Astrocyte (in vitro differentiated cells and primary cell): Measurements from ENCODE around the gene BCAR3. TPM values are rescaled to one million over a fixed set of nuclear protein-coding genes. Genes with fewer than 3 reads are reported as not detected.

Experiments used
- DNase-seq: peaks from one replicate; pipeline ENCODE4 v3.0.0-alpha.2; 2010; ENCODE audit warnings: low read depth
- FAIRE-seq: peaks from 2 replicates; lab custom pipeline; 2011; peaks lifted over from hg19 to GRCh38; lab: Jason Lieb, UNC
- H2AFZ ChIP-seq: 2 replicates; pipeline ENCODE4 v1.6.0; 2012; ENCODE audit warnings: low read depth, low read length, inconsistent platforms
- H3K27ac ChIP-seq: 2 replicates; pipeline ENCODE4 v1.5.1; 2011; ENCODE audit warnings: low read depth, low read length, inconsistent platforms
- H3K27me3 ChIP-seq: 2 replicates; pipeline ENCODE4 v1.6.0; 2011; ENCODE audit warnings: low read length, inconsistent platforms; ENCODE audit not compliant: insufficient read depth
- H3K36me3 ChIP-seq: 2 replicates; pipeline ENCODE4 v1.5.1; 2011; ENCODE audit warnings: low read length, inconsistent platforms; ENCODE audit not compliant: insufficient read depth
- H3K4me1 ChIP-seq: 2 replicates; pipeline ENCODE4 v1.5.1; 2011; ENCODE audit warnings: low read length, inconsistent platforms; ENCODE audit not compliant: insufficient read depth
- H3K4me2 ChIP-seq: 2 replicates; pipeline ENCODE4 v1.6.0; 2012; ENCODE audit warnings: low read length, inconsistent platforms
- H3K4me3 ChIP-seq: 2 replicates; pipeline ENCODE4 v1.5.1; 2011; ENCODE audit warnings: low read depth, mild to moderate bottlenecking, low read length, inconsistent platforms; ENCODE audit not compliant: insufficient read depth
- H3K79me2 ChIP-seq: 2 replicates; pipeline ENCODE4 v1.6.0; 2012; ENCODE audit warnings: mild to moderate bottlenecking, low read length, inconsistent platforms; ENCODE audit not compliant: insufficient read depth
- H3K9ac ChIP-seq: 2 replicates; pipeline ENCODE4 v1.6.0; 2012; ENCODE audit warnings: mild to moderate bottlenecking, low read length, inconsistent platforms
- H3K9me3 ChIP-seq: 2 replicates; pipeline ENCODE4 v1.5.1; 2012; ENCODE audit warnings: low read depth, mild to moderate bottlenecking, low read length, inconsistent platforms; ENCODE audit not compliant: insufficient read depth
- H4K20me1 ChIP-seq: 2 replicates; pipeline ENCODE4 v1.6.0; 2012; ENCODE audit warnings: low read length, inconsistent platforms; ENCODE audit not compliant: insufficient read depth
- H3K27ac Mint-ChIP-seq: one replicate; pipeline ENCODE4 v1.8.0; 2021; ENCODE audit warnings: mild to moderate bottlenecking, mixed read lengths; ENCODE audit not compliant: unreplicated experiment
- H3K27me3 Mint-ChIP-seq: one replicate; pipeline ENCODE4 v1.8.0; 2021; ENCODE audit warnings: low read depth, mixed read lengths; ENCODE audit not compliant: unreplicated experiment
- H3K36me3 Mint-ChIP-seq: one replicate; pipeline ENCODE4 v1.8.0; 2021; ENCODE audit warnings: low read depth, mixed read lengths; ENCODE audit not compliant: unreplicated experiment
- H3K4me1 Mint-ChIP-seq: one replicate; pipeline ENCODE4 v1.8.0; 2021; ENCODE audit warnings: low read depth, mixed read lengths; ENCODE audit not compliant: unreplicated experiment
- H3K4me3 Mint-ChIP-seq: one replicate; pipeline ENCODE4 v1.8.0; 2021; ENCODE audit warnings: mild to moderate bottlenecking, moderate library complexity, mixed read lengths; ENCODE audit not compliant: unreplicated experiment
- H3K9me3 Mint-ChIP-seq: one replicate; pipeline ENCODE4 v1.8.0; 2021; ENCODE audit warnings: mild to moderate bottlenecking, mixed read lengths; ENCODE audit not compliant: unreplicated experiment
- EZH2 ChIP-seq: IDR thresholded peaks from 2 replicates; pipeline ENCODE4 v1.6.1; 2012; ENCODE audit warnings: mild to moderate bottlenecking, low read length, inconsistent platforms; ENCODE audit not compliant: insufficient read depth
- total RNA-seq: library from RNA; stranded (reverse); gene quantifications from 2 replicates; pipeline ENCODE4 v1.2.1, GENCODE V29; 2021
- TF ChIP-seq, protein P1 (sequence below): IDR thresholded peaks from 2 replicates; pipeline ENCODE4 v1.5.1; 2011; ENCODE audit warnings: low read depth, mild to moderate bottlenecking, inconsistent platforms, low read length, moderate library complexity; ENCODE audit not compliant: insufficient read depth

The BCAR3 gene
- total RNA-seq, 1 donor from 2014 or later: 30.0 TPM

- H3K9me3 Mint-ChIP-seq: no peaks in the 10 kb centered on the region
- Histone ChIP-seq H2AFZ (no peak overlapping the region), H3K9me3 (no peaks in the 10 kb centered on the region), H3K79me2 (peaks cover 10% of the 10 kb centered on the region), H3K4me1 (no peaks in the 10 kb centered on the region), H4K20me1 (peaks cover 16% of the 10 kb centered on the region), H3K27ac (no peak overlapping the region), H3K4me3 (no peak overlapping the region), H3K27me3 (no peaks in the 10 kb centered on the region), H3K4me2 (no peak overlapping the region), H3K36me3 (peaks cover 2% of the 10 kb centered on the region), H3K9ac (no peak overlapping the region)
- H3K36me3 Mint-ChIP-seq: peaks cover 4% of the 10 kb centered on the region
- H3K4me1 Mint-ChIP-seq: peaks cover 13% of the 10 kb centered on the region
- no peaks in the 10 kb centered on the region for H3K27me3 Mint-ChIP-seq
- TF ChIP-seq, protein P1, sequence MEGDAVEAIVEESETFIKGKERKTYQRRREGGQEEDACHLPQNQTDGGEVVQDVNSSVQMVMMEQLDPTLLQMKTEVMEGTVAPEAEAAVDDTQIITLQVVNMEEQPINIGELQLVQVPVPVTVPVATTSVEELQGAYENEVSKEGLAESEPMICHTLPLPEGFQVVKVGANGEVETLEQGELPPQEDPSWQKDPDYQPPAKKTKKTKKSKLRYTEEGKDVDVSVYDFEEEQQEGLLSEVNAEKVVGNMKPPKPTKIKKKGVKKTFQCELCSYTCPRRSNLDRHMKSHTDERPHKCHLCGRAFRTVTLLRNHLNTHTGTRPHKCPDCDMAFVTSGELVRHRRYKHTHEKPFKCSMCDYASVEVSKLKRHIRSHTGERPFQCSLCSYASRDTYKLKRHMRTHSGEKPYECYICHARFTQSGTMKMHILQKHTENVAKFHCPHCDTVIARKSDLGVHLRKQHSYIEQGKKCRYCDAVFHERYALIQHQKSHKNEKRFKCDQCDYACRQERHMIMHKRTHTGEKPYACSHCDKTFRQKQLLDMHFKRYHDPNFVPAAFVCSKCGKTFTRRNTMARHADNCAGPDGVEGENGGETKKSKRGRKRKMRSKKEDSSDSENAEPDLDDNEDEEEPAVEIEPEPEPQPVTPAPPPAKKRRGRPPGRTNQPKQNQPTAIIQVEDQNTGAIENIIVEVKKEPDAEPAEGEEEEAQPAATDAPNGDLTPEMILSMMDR: no peak
- no peak overlapping the region for H3K27ac Mint-ChIP-seq
- no peak for FAIRE-seq
- H3K4me3 Mint-ChIP-seq: no peak overlapping the region
- DNase-seq: no peak
These were observed 160.0 kb downstream of the BCAR3 start for GRCh38 chr1:93521618-93522017.

GRCh38 chr1:93519199-93519829 is 162.3 kb downstream of the BCAR3 start:
- peaks cover 10% of the 10 kb centered on the region for H3K79me2 ChIP-seq
- peaks cover 16% of the 10 kb centered on the region for H4K20me1 ChIP-seq
- no peak overlapping the region for H3K4me3 ChIP-seq
- FAIRE-seq (no peak), DNase-seq (peak; percentile 33)
- H3K27me3 Mint-ChIP-seq: no peaks in the 10 kb centered on the region
- H3K36me3 ChIP-seq: peaks cover 2% of the 10 kb centered on the region
- H3K4me1 ChIP-seq: no peaks in the 10 kb centered on the region
- no peak overlapping the region for H3K9ac ChIP-seq
- no peak overlapping the region for H3K27ac ChIP-seq
- no peaks in the 10 kb centered on the region for H3K9me3 Mint-ChIP-seq
- H3K27me3 ChIP-seq: no peaks in the 10 kb centered on the region
- H3K4me1 Mint-ChIP-seq: peaks cover 7% of the 10 kb centered on the region
- TF ChIP-seq, protein P1: no peak
- no peak for TF ChIP-seq EZH2
- no peak overlapping the region for H3K27ac Mint-ChIP-seq
- no peaks in the 10 kb centered on the region for H3K9me3 ChIP-seq
- H3K4me3 Mint-ChIP-seq: no peak overlapping the region
- H3K4me2 ChIP-seq: no peak overlapping the region
- H2AFZ ChIP-seq: no peak overlapping the region
- H3K36me3 Mint-ChIP-seq: peaks cover 4% of the 10 kb centered on the region

- H3K9me3 Mint-ChIP-seq: no peaks in the 10 kb centered on the region
- H3K36me3 Mint-ChIP-seq: peaks cover 4% of the 10 kb centered on the region
- Histone ChIP-seq H3K79me2 (peaks cover 10% of the 10 kb centered on the region), H3K9ac (no peak overlapping the region), H3K4me1 (no peaks in the 10 kb centered on the region), H3K4me3 (no peak overlapping the region), H4K20me1 (peaks cover 16% of the 10 kb centered on the region), H3K36me3 (peaks cover 2% of the 10 kb centered on the region), H3K27ac (no peak overlapping the region), H2AFZ (no peak overlapping the region), H3K9me3 (no peaks in the 10 kb centered on the region), H3K27me3 (no peaks in the 10 kb centered on the region), H3K4me2 (no peak overlapping the region)
- H3K27me3 Mint-ChIP-seq: no peaks in the 10 kb centered on the region
- no peak overlapping the region for H3K27ac Mint-ChIP-seq
- peaks cover 7% of the 10 kb centered on the region for H3K4me1 Mint-ChIP-seq
- FAIRE-seq (no peak), DNase-seq (no peak)
- TF ChIP-seq, protein P1: no peak
- TF ChIP-seq EZH2: no peak
- H3K4me3 Mint-ChIP-seq: no peak overlapping the region
These were observed 163.1 kb downstream of the BCAR3 start for GRCh38 chr1:93518516-93518915.
